HG03159 (cell line): Measurements from ENCODE around the gene LRRFIP2.
"Not testable (repeated sequence)": the region's sequence is repeated elsewhere in the genome, so short reads cannot be mapped to it uniquely, and the experiment has no call there.

Experiments used
- ATAC-seq: cut with Tn5 transposase; IDR thresholded peaks from one replicate; pipeline ENCODE4 v1.9.1; 2021; ENCODE audit warnings: mild to moderate bottlenecking, moderate library complexity; ENCODE audit not compliant: unreplicated experiment

Gene LRRFIP2, protein sequence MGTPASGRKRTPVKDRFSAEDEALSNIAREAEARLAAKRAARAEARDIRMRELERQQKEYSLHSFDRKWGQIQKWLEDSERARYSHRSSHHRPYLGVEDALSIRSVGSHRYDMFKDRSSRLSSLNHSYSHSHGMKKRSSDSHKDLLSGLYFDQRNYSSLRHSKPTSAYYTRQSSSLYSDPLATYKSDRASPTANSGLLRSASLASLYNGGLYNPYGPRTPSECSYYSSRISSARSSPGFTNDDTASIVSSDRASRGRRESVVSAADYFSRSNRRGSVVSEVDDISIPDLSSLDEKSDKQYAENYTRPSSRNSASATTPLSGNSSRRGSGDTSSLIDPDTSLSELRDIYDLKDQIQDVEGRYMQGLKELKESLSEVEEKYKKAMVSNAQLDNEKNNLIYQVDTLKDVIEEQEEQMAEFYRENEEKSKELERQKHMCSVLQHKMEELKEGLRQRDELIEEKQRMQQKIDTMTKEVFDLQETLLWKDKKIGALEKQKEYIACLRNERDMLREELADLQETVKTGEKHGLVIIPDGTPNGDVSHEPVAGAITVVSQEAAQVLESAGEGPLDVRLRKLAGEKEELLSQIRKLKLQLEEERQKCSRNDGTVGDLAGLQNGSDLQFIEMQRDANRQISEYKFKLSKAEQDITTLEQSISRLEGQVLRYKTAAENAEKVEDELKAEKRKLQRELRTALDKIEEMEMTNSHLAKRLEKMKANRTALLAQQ

DNA sequence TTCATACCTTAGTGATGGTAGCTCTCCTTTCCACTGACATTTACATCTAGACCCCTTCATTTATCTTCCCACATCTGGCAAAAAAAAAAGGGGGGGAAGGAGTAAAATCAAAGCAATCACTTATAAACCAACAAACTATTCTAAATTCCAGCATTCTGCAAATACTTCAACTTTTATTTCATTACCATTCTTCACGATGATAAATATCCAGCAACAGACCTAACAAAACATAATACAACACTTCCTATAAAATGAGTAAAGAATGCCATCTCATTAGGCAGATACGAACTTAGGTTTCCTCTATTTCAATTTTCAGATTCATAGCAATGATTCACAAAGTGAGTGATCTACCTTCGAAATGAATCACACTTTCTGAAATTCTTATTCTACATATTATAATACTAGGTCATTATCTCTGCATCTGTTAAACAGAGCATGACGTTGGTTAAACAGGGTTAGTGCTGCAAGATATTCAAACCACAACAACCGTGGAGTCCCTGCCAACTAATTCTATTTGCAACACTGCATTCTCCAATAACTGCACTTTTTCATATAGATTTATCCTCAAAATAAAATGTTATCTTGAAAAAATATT, at the start of gene LRRFIP2:
TSS of gene LRRFIP2 (minus strand) at position 51 of the 595 bp plus-strand sequence. CDS start 25,599 bp downstream, outside the sequence.
- ATAC-seq = peak; percentile 35

DNA sequence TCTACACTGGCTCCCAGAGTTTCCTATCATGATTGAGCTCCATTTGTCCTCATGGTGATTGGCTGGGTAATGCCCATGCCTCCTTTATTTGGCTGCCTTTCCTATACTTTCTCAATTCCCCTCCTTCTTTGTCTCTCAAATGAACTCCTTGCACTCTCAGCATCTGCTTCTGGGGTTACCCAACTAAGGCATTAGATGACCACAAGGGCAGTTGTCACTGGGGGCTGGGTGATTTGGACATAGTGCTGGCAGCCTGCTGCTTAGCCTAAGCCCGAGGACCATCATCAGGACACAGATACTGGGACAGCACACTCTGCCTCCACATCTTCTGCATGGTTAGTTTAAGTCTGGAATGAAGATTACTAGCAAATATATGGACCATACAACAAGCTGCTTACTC, 49.2 kb upstream of the LRRFIP2 start:
- no peak for ATAC-seq

DNA sequence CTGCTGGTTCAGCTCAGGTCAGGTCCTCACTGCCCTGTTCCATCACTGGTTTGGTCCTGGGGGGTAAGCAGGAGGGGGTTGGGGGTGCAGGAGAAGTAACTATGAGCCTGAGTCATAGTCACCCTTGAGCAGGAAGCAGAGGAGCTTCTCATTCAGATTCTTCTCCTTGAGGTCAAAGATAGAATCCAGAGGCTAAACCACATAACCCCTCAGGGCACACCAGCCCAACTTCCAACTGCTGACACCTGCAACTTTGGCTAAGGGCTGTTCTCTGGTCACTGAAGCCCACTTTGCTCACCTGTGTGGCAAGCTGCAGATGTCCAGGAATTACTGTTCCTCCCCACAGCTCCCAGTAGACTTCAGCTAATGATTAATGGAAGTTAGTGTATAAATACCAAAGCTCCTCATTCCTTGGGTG, 48.8 kb upstream of the LRRFIP2 start:
- ATAC-seq = no peak

DNA sequence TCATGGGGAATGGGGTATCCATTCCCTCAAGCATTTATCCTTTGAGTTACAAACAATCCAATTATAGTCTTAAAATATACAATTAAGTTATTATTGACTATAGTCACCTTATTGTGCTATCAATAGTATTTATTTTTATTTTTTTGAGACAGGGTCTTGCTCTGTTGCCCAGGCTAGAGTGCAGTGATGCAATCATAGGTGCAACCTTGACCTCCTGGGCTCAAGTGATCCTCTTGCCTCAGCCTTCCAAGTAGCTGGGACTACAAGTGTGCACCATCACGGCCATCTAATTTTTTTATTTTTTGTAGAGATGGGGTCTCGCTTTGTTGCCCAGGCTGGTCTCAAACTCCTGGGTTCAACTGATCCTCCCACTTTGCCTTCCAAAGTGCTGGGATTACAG, 48.2 kb upstream of the LRRFIP2 start:
- not testable (repeated sequence) for ATAC-seq

DNA sequence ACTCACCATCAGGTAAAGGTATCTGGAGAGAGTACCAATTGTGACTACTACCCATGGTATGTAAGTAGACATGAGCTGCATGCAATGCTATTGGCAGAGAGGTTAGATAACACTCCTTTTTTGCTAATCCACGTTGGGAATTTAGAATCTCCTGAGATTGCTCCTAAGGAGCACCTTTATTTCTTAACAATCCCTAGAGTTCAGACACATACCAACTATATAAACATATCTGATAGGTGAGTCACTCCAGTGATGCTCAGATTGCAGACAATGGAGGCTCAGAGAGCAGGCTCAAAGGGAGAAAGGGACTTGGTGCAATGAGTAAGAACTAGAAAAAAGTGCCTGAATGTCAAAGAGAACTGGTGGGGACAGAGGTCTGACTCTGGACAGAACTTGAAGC, 47.0 kb upstream of the LRRFIP2 start:
- no peak for ATAC-seq

DNA sequence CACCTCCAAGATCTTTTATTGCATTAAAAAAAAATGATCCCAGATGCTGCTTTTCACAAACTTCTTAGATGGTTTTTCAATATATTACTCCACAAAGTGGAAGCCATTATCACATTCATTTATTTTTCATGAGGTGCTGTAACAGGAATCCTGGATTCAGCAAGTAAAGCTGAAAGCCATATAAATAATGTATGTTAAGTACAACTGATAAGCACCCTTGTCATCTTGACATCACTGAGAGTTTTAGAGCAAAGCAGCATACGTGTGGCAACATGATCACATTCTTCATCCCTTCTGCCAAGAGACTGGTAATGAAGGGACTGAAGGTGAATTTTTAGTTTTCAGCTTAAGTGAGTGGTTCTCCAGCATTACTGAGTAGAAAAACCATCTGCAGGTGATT, 44.9 kb upstream of the LRRFIP2 start:
- ATAC-seq = no peak

DNA sequence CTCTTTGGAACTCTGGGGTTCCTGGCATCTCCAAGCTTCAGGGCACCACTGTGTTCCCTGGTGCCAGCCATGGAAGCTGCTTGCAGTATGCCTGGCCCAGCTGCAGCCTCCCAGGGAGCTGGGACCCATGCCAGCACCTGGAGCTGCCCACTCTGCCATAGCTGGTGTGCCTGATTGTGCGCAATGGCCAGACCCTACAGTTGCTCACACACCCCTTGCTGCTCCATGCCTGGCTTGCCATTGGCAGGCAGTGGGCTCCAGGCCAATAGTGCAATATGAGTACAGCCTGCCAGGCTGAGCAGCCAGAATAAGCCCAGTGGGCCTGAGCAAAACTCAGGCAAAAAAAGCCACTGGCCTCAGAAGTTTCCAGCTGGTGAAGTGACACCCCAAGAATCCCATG, 43.8 kb upstream of the LRRFIP2 start:
- no peak for ATAC-seq

DNA sequence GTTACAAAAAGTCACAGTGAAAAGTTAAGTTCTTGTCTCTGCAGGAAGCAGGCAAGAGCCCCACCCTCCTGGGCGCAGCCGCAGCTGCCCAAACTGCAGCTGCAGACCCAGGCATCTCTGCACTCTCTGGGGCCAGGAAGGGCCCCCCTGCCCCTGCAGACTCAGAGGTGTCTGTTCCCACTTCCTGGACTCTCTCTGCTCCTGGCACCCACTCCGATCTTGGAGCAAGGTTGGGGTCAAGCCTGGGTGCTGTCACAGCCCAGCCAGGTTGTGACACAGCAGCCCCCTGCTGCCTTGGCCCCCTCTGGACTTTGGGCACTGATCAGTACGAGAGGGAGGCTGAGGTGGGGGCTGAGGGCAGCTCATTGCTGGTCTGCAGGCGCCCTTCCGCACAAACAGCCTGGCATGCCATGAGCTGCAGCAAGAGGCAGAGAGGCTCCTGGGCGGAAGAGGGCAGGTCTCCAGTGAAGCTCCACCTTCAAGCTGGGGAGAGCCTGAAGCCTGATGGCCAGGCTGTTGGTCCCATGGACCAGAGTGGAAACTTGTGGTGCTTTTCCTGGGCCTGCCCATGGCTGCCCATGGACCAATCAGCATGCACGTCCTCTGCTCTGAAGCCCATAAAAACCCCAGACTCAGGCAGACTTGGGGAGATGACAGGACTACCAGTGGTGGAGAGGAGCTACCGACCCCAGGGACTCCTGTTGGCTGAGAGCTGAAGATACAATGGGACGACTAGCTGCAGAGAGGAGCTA, 42.9 kb upstream of the LRRFIP2 start:
- ATAC-seq = no peak

DNA sequence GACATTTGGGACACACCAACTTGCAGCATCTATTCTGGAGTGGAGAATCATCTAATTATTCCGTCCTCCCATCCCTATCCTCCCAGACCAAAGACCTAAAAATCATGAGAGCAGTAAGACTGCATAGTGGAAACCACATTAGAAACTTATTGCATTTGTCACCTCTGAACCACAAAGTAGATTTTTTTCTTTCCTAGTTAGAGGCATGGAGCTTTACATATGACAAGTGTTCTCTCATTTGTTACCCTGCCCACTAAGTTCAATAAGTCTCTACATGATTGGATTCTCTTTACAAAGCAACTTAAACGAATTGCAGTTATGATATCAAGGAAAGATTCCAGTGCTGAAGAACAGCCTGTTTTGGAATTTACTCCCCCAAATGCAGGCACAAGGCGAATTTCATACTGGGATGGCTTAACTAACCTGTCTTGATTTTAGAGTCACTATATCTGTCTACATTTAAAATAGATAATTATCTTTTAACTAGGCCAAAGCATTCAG, 42.3 kb upstream of the LRRFIP2 start:
- ATAC-seq = no peak

DNA sequence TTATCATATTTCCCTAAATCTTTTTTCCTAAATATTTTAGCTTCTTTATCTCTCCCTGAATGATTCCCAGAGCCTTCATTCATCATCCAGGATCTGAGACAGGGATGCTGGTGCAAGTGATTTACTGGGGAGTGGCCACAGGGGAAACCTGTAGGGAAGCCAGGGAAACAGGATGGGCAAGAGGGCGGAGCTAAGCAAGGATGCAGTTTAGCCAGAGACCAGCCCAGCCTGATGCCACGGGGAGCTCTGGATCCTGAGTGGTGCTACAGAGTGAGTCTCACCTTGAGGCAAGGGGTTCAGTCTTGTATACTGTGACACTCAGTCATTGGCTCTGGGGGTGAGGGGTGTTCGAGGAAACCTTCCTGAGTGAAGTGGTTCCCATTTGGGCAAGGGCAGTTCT, 39.7 kb upstream of the LRRFIP2 start:
- ATAC-seq = no peak

DNA sequence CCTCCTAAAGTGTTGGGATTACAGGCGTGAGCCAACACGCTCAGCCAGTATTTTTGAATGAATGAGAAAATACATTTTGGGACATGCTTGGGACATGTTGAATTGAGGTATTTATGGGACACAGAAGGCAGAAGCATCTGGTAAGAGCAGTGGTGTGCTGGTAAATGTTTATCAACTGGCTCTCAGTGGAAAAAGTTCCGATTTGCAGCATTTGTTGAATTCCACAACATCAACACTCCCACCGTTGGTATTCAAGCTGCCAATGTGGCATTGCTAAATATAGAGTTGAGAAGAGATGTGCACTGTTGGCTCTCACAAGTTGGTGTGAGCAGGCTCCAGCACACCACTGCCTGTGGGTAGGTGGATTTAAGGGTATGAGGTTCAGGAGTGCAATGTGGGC, 35.8 kb upstream of the LRRFIP2 start:
- no peak for ATAC-seq

DNA sequence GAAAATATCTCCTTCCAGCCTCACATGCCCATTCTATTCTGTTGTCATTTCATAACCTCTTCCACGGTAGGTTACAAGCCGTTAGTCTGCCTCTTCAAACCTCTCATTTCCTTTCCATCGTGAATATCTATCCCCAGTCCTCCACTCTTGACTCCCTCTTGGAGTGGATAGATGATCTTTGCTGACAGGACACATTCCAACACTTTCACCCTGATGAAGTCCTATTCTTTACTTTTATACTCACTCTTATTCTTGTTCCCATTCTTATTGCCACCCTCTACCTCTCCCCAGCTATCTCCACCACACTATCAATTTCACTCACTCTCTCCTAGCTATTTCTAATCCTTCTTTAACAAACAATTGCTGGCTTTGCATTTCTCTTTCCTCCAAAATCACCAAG, 34.2 kb upstream of the LRRFIP2 start:
- not testable (repeated sequence) for ATAC-seq

DNA sequence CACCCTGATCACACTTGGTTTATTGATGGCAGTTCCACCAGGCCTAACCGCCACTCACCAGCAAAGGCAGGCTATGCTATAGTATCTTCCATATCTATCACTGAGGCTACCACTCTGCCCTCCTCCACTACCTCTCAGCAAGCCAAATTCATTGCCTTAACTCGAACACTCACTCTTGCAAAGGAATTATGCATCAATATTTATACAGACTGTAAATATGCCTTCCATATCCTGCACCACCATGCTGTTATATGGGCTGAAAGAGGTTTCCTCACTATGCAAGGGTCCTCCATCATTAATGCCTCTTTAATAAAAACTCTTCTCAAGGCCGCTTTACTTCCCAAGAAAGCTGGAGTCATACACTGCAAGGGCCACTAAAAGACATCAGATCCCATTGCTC, 33.6 kb upstream of the LRRFIP2 start:
- ATAC-seq = not testable (repeated sequence)

DNA sequence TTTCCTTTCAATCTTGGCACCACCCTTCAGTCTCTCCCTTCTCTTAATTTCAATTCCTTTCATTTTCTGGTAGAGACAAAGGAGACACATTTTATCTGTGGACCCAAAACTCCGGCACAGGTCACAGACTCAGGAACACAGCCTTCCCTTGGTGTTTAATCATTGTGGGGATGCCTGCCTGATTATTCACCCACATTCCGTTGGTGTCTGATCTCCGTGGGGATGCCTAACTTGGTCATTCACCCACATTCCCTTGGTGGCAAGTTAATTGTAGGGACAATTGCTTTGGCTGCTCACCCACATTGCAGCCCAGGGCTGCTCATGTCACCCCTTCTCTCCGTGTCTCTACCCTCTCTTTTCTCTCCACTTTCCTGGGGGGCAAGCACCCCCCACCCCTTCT, 31.7 kb upstream of the LRRFIP2 start:
- ATAC-seq = not testable (repeated sequence)

DNA sequence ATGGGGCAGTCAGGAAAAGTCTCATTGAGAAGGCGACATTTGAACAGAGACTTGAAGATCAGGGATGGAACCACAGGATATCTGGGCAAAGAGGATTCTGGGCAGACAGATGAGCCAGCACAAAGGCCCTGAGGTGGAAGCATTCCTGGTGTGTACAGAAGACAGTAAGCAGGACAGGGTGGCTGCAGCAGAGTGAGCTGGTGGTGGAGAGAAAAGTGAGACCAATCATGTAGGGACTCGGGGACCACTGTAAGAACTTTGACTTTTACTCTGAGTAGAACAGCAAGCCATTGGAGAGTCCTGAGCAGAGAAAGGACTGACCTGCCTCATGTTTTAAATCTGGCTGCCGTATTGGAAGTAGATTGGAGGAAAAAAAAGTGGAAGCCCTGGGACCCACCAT, 29.9 kb upstream of the LRRFIP2 start:
- no peak for ATAC-seq

DNA sequence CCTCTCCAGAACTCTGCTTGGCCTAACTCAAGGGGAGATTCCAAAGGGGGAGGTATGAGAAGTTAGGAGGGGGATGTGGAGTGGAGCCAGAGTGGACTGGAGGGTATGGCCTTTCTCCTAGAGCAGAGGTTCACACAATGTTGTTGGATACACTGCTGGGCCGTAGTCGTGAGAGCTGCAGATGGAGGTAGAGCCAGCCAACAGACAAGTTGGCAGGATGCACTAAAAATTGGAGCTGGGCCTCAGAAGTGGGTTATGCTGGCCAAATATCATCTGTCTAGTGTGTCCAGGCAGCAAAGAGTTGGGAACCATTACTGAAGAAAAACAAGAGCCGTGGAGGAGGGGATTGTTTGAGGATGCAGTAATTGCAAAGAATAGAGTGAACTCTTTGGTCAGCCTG, 27.7 kb upstream of the LRRFIP2 start:
- no peak for ATAC-seq

DNA sequence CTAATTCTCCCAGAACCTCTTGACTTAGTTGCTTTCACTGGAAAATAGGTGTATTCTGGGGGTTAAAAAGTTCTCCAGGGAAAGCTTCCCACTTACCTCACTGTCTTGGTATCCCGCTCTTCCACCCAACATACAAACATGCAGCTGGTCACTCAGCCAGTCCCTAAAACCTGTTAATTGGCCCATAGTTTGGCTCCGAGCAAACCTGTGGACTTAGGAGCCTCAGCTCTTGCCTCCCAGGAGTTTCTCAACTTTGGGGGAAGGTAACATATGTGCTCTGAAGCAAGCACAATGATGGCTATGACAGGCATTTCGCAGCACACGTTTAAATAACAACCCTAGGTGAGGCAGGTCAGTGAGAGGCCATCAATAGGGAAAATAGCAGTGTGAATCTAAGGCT, 25.8 kb upstream of the LRRFIP2 start:
- ATAC-seq = no peak

DNA sequence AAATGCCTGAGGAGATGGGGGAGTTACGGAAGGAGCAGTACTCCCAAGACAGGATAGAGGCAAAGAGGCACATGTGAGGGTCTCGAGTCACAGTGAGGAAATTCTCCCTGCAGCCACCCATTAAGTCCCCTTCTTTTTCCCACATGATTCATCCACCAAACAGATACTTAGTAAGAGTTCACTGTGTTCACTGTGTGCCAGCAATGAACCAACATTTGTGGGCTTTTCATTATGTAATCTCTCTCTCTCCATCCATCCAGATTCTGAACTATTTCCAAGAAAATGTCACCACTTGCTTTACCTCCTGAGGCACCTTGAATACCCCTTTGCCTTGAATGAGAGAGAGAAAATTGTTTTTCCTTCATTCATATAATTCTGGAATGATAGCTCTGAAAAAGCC, 24.6 kb upstream of the LRRFIP2 start:
- no peak for ATAC-seq

DNA sequence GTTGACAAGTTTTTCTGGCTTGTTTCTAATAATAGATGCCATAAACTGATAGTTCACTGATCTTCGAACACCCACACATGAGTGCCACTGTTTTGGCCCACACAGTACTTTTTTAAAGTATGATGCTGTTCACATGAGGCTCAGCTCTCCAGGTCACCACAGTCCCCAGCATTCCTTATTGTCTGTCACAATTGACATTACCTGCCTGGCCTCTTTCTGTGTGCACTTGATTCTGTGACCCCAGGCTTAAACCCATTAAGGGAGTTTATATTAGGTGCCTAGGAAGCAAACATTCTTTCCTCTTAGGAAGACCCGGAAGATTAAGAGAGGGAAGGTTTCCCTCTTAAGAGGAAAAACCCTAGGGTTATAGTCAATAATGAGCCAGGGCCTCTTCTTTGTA, 24.2 kb upstream of the LRRFIP2 start:
- no peak for ATAC-seq

DNA sequence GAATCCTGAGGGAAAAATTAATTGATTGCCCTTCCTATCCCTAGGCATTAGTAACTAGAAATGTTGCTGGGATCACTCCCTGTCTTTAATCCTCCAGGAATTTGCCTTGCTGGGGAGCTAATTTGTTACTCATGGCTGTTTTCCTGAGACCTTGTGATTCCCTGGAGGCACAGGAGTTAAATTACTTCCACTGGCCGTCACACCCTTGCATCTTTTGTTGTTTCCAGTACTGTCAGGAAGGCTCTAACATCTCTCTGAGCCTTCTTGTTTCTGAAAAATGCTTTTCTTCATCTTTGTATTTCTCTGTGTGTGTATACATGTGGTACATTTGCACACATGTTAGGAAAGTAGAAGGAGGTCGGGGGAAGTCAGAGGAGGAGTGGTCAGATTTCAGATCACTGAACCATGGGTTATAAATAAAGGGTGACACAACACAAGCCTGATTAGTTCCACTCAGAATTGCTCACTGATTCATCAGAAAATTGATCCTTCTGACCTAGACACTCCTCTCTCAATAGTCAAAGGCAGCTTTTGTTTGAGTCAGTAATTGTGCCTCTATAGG, 23.5 kb upstream of the LRRFIP2 start:
- no peak for ATAC-seq

DNA sequence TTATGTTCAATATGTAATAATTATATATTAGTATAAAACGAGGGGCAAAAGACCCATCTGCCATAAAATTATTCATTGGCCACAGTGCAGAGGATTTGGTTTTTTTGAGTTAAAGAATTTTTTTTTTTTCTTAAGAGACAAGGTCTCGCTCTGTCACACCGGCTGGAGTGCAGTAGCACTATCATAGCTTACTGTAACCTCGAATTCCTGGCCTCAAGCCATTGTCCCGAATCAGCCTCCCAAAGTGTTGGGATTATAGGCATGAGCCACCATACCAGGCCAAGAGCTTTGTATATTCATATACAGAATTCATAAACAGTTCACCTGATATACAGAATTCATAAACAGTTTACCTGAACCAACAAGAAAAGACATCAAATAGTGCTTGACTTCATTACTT, 20.2 kb upstream of the LRRFIP2 start:
- ATAC-seq = no peak
